Calu3 (cell line): ENCODE measurements around the gene PRDM8. TPM values are rescaled to one million over a fixed set of nuclear protein-coding genes. Genes with fewer than 3 reads are reported as not detected.

Source experiments
- BruUV-seq: library from RNA; stranded (reverse); fragments of 400-500 nt; replicated peaks from 2 replicates; lab custom pipeline; 2021; lab: Mats Ljungman, UMichigan
- CTCF ChIA-PET: fragments of 300-600 bp; sonication (Branson Sonifier 250); formaldehyde crosslinking; loops from one replicate; lab custom pipeline; 2022; ENCODE audit warnings: antibody characterized with exemption; lab: Charles Lee
- DNase-seq: peaks from one replicate; pipeline ENCODE4 v3.0.0; 2022
- H3K27ac Mint-ChIP-seq: one replicate; pipeline ENCODE4 v1.8.0; 2022; ENCODE audit warnings: mixed read lengths; ENCODE audit not compliant: unreplicated experiment
- H3K27me3 Mint-ChIP-seq: one replicate; pipeline ENCODE4 v1.8.0; 2022; ENCODE audit warnings: mixed read lengths; ENCODE audit not compliant: unreplicated experiment
- H3K36me3 Mint-ChIP-seq: one replicate; pipeline ENCODE4 v1.8.0; 2022; ENCODE audit warnings: mild to moderate bottlenecking, moderate library complexity, mixed read lengths; ENCODE audit not compliant: insufficient read depth, unreplicated experiment
- H3K4me1 Mint-ChIP-seq: one replicate; pipeline ENCODE4 v1.8.0; 2022; ENCODE audit warnings: mild to moderate bottlenecking, low read depth, mixed read lengths; ENCODE audit not compliant: unreplicated experiment
- H3K4me3 Mint-ChIP-seq: one replicate; pipeline ENCODE4 v1.8.0; 2022; ENCODE audit warnings: mild to moderate bottlenecking, low read depth, moderate library complexity, mixed read lengths; ENCODE audit not compliant: unreplicated experiment
- H3K9me3 Mint-ChIP-seq: one replicate; pipeline ENCODE4 v1.8.0; 2022; ENCODE audit warnings: low read depth, mixed read lengths; ENCODE audit not compliant: unreplicated experiment
- CTCF ChIP-seq: fragments of 200-600 bp; IDR thresholded peaks from one replicate; pipeline ENCODE4 v1.8.0; 2022; ENCODE audit warnings: antibody characterized with exemption; ENCODE audit not compliant: unreplicated experiment
- intact Hi-C: fragments of 100-400 bp; cut with micrococcal nuclease; formaldehyde crosslinking; loops from one replicate; pipeline ENCODE4 v1.10.0; 2022; ENCODE audit not compliant: unreplicated experiment
- total RNA-seq: library from RNA; stranded (reverse); gene quantifications from 2 replicates; pipeline ENCODE4 v1.2.3, GENCODE V29; 2022

PRDM8 gene
- total RNA-seq, 1 experiment from 2014 or later: 1.8 TPM

- no peaks in the 10 kb centered on the region for H3K9me3 Mint-ChIP-seq
- no peak overlapping the region for H3K4me3 Mint-ChIP-seq
- H3K27me3 Mint-ChIP-seq: peaks cover 13% of the 10 kb centered on the region
- no peak for TF ChIP-seq CTCF
- H3K36me3 Mint-ChIP-seq: peaks cover 21% of the 10 kb centered on the region
- intact Hi-C loops: no loop called here
- CTCF ChIA-PET: no interaction called here
- H3K27ac Mint-ChIP-seq: no peak overlapping the region
- no TSS peak for BruUV-seq
- no peak for DNase-seq
- H3K4me1 Mint-ChIP-seq: peaks cover 15% of the 10 kb centered on the region
These were observed 9.6 kb upstream of the PRDM8 start for GRCh38 chr4:80187677-80188076.

- H3K9me3 Mint-ChIP-seq: no peaks in the 10 kb centered on the region
- BruUV-seq: no TSS peak
- CTCF ChIA-PET: no interaction called here
- H3K36me3 Mint-ChIP-seq: peaks cover 21% of the 10 kb centered on the region
- TF ChIP-seq CTCF: no peak
- H3K27ac Mint-ChIP-seq: no peak overlapping the region
- no peak overlapping the region for H3K4me3 Mint-ChIP-seq
- intact Hi-C loops: no loop called here
- DNase-seq: no peak
- H3K27me3 Mint-ChIP-seq: peaks cover 13% of the 10 kb centered on the region
- peaks cover 11% of the 10 kb centered on the region for H3K4me1 Mint-ChIP-seq
These were observed 8.9 kb upstream of the PRDM8 start for GRCh38 chr4:80188457-80188800.

GRCh38 chr4:80188801-80189458, 8.4 kb upstream of the PRDM8 start:
- intact Hi-C loops: no loop called here
- CTCF ChIA-PET: no interaction called here
- H3K27me3 Mint-ChIP-seq: peaks cover 13% of the 10 kb centered on the region
- H3K27ac Mint-ChIP-seq: no peak overlapping the region
- no peak for DNase-seq
- H3K4me3 Mint-ChIP-seq: no peak overlapping the region
- H3K36me3 Mint-ChIP-seq: peaks cover 17% of the 10 kb centered on the region
- TF ChIP-seq CTCF: no peak
- H3K4me1 Mint-ChIP-seq: peaks cover 10% of the 10 kb centered on the region
- H3K9me3 Mint-ChIP-seq: no peaks in the 10 kb centered on the region
- BruUV-seq: no TSS peak

- CTCF ChIA-PET: interaction anchor here (0.6 kb wide), 1 partner anchor 386 kb away, joined by 3 read pairs; no protein-coding TSS in a partner anchor
- no peak overlapping the region for H3K4me3 Mint-ChIP-seq
These were observed 7.7 kb upstream of the PRDM8 start for GRCh38 chr4:80189581-80189955.

More at GRCh38 chr4:80189581-80189955, 7.7 kb upstream of the PRDM8 start:
- Mint-ChIP-seq H3K27ac (no peak overlapping the region), H3K9me3 (no peaks in the 10 kb centered on the region), H3K27me3 (peaks cover 13% of the 10 kb centered on the region), H3K4me1 (peaks cover 10% of the 10 kb centered on the region), H3K36me3 (peaks cover 10% of the 10 kb centered on the region)
- BruUV-seq: no TSS peak
- no peak for DNase-seq
- intact Hi-C loops: no loop called here
- no peak for TF ChIP-seq CTCF
